ENCODE data around the gene NDNF.

GRCh38 chr4:121069430-121069829 is 2.9 kb downstream of the NDNF start:
- no peak for TF ChIP-seq CTCF (IDR thresholded peaks at IDR 0.05)
- TF ChIP-seq POLR2A (IDR thresholded peaks at IDR 0.05): no peak

All from esophagus squamous epithelium (tissue), 4 donors.